Fibroblast of skin of right biceps (primary cell): ENCODE data around the gene ANKRD44.
A peak's percentile ranks its signal among the peaks of the same experiment; 100 is the strongest.
"Not testable (repeated sequence)": the region's sequence is repeated elsewhere in the genome, so short reads cannot be mapped to it uniquely, and the experiment has no call there.

Experiments
- DNase-seq: peaks from one replicate; pipeline ENCODE4 v3.0.0-alpha.2; 2013

Gene ANKRD44

DNA sequence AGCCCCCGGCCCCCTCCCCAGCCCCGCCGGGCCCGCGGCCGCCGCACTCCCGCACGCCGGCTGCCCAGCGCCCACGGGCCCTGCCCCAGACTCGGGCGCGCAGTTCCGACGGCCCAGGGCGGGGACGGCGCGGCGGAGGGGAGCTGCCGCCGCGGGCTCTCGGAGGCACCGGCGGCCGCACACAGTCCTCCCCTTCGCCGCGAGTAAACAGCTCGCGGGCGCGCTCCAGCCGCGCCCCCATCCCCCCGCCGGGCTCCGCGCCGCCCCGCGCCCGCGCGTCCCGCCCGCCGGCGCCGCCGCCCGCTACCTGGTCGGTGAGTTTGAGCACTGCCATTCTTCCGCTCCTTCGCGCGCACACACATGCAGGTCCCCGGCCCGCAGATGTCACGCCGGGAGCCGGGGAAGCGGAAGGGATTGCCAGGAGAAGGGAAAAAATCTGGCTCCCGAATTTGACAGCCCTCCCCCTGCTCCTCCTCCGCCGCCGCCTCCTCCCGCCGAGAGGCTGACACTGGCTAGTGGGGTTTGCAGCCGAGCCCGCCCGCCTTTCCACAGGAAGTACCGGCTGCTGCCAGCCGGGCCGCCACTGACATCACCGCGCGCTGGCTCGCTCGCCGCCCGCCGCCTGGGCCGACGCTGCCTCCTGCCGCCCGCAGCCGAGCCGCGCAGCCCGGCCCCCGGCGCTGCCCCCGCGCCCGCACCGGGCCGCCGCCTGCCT lies at the start of gene ANKRD44:
TSS of gene ANKRD44 (minus strand) at position 510 of the 715 bp plus-strand sequence. CDS start at position 334, 176 bp downstream.
- DNase-seq = peak; percentile 85

DNA sequence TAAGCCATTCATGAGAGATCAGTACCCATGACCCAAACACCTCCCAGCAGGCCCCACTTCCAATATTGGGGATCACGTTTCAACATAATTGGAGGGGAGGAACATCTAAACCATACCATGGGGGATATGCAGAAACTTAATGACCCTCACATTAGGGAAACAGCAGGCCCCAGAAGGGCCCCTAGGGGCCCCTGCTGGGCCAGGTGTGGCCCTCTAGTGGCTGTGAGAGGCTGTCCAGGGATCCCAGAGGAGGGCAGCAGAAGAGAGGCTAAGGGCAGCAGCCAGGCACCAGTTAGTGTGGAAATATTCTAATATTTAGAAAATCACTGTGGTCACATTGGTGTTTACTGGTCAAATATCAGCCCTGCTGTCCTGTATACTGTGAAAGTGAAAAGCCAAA lies 49.3 kb upstream of the ANKRD44 start:
- DNase-seq = no peak

DNA sequence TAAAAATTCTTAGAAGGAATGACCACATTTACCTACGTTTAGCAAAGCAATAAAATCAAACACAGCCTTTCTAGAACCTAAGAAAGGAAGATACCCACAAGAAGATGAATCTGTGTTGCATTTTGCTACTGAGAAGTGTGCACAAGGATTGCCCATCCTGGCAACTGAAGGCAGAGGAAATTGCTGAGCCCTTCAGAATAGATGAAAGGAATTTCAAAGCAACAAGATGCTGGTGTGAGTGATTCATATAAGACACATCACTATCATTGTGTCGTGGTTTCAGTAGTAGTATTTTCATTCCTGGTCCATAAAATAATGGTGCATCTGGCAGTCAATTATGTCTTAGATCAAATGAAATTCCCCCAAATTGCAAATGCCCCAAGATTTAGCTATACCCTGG lies 48.4 kb upstream of the ANKRD44 start:
- DNase-seq = peak; percentile 53

DNA sequence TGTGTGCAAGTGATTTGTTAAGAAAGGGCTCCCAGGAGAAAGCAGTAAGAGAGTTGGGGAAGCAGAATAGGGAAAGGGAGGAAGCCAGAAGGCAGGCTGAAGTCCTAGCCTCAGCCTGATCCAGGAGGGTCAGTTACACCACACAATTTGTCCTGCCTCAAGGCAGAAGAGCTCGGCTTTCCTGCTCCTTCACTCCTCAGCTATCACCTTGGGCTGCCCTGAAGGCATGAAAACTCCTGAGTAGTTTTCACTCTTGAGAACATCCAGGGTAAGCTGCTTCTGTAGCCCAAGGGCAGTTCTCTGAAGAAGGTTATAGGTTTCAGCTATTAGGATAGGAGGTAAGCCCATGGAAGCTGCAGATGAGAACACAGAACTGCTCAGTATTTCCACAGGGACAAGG lies 47.4 kb upstream of the ANKRD44 start:
- no peak for DNase-seq

DNA sequence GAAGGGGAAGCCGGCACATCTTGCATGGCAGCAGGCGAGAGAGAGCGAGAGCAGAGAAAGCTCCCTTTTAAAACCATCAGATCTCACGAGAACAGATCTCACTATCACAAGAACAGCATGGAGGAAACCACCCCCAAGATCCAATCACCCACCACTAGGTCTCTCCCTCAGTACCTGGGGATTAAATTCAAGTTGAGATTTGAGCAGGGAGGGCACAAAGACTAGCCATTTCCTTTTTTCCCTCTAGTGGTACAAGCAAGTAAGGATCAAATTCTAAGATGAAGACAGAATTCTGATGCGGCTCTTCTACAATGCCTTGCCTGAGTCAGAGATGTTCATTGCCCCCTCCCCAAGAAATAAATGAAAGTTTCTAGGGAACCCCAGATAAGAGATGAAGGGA lies 45.6 kb upstream of the ANKRD44 start:
- DNase-seq = no peak

DNA sequence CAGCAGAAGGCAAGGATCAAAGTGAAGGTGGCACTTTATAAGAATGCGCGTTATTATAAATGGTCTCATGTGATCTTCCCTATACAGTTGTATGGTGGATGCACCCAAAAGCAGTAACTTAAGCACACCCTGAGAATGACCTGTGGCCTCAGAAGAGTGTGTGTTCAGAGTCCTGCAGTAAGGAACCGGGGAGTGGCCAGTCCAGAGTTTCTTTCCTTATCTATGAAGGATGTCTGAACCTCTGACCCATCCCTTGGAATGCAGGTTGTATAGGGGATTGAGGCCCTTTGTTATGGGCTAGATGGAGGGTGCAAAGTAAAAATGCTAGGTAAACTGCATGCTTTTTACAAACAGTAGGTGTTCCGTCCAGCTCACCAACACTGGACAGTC lies 43.6 kb upstream of the ANKRD44 start:
- no peak for DNase-seq

DNA sequence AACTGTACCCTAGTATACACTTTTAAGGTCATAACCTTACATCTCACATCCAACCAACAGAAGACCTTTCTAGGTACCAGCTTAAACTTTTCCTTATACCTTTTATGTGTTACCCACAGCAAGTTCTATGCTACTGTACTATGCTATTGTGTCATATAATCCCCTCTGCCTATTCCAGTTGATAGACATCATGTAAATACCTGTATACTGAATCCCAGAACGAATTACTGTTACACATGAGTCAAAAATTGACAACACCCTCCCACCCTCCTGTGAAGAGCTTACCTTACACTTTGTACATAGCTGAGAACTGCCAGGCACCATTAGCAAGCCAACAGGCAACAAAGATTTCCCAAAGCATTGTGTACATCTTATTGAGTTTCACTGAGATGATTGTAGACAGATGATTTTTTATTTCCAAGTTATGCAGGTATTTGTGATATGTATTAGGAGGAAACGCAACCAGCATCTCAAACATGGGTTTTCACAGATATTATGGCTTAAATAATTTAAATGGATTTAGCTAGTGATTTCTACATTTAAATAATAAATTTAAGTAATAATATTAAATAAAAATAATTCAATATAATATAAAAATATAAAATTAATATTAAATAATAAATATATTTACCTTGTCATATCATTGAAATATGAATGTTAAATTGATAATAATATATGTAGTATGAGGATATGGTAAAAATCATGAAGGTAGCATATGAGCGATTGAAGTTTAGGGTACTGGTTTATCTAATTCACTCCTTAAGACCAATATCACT lies 43.0 kb upstream of the ANKRD44 start:
- no peak for DNase-seq

DNA sequence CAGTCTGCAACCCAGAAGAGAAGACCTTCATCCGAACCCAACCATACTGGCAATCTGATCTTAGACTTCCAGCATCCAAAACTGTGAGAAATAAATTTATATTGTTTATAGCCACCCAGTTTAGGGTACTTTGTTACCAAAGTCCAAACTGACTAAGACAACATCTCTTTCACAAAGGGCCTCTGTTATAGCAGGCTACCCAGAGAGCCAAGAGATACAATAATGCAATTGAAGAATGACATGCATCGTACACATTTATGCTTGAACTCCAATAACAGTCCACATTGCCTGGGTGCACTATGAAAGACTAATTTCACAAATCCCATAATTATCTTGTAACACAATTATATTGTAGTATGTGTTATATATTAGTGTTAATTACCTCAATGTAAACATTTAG lies 39.1 kb upstream of the ANKRD44 start:
- no peak for DNase-seq

DNA sequence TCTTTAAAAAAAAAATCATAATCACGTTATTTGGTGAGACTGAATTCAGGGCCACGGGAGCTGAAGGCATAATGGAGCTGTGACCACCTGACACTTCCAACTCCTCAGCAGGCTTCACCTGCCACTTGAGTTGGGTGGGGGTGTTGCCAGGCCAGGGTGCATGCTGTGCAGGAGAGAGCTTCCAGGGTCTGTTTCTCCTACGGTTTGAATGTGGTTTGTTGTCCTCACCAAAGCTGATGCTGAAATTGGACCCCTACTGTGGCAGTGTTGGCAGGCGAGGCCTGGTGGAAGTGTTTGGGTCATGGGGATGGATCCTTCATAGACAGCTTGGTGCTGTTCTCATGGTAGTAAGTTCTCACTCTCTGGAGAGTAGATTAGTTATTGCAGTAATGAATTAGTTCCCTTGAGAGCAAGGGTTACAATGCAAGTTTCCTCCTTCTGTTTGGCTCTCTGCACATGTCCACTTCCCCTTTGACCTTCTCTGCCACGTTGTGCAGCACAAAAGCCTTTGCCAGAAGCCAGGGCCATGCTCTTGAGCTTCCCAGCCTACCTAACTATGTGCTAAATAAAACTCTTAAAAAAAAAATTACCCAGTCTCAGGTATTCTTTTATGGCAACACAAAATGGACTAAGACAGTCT lies 38.3 kb upstream of the ANKRD44 start:
- DNase-seq = no peak

DNA sequence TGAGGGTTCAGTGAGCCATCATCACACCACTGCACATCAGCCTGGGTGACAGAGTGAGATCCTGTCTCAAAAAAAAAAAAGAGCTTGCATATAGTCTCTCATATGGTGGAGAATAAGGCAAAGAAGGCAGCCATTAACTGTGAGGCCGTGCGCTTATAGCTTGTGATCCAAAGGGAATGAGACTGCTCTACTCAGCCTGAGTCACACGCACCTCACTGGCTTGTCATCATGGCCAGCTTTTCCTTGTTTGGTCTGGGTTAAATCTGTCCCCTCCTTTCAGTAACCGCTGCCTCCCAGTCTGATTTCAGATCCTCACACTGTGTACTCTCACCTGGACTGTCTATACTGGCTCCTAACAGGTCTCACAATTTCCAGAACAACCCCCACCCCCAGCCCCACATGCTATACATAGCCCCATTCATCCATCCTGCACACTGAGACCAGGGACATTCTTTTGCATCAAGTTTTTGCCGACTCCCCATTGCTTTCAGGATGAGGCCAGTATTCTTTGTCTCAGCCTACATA lies 35.3 kb upstream of the ANKRD44 start:
- no peak for DNase-seq

DNA sequence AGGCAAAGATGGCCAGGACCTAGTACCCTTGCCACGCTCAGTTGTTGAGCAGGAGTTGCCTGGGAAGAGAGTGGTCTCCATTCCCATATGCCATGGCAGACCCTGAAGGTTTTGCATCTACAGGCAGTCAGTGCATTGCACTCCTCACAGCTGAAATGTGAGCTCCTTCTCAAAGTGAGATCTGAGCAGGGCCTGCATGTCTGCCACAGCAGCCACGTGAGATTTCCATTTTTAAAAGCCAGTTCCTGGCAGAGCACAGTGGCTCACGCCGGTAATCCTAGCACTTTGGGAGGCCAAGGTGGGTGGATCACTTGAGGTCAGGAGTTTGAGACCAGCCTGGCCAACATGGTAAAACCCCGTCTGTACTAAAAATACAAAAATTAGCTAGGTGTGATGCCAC lies 33.4 kb upstream of the ANKRD44 start:
- not testable (repeated sequence) for DNase-seq

DNA sequence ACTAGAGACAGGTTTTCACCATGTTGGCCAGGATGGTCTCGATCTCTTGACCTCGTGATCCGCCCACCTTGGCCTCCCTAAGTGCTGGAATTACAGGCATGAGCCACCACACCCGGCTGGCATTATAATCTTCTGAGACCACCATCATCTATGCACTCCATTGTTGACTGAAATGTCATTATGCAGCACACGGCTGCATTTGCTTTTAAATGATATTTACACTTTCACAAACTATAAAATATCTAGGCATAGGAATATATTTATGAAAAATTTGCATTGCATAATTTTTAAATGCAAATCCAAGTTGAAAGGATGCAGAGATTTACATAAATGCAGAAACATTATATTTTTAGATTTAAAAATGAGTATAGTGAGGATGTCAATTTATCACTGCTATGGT lies 30.0 kb upstream of the ANKRD44 start:
- no peak for DNase-seq

DNA sequence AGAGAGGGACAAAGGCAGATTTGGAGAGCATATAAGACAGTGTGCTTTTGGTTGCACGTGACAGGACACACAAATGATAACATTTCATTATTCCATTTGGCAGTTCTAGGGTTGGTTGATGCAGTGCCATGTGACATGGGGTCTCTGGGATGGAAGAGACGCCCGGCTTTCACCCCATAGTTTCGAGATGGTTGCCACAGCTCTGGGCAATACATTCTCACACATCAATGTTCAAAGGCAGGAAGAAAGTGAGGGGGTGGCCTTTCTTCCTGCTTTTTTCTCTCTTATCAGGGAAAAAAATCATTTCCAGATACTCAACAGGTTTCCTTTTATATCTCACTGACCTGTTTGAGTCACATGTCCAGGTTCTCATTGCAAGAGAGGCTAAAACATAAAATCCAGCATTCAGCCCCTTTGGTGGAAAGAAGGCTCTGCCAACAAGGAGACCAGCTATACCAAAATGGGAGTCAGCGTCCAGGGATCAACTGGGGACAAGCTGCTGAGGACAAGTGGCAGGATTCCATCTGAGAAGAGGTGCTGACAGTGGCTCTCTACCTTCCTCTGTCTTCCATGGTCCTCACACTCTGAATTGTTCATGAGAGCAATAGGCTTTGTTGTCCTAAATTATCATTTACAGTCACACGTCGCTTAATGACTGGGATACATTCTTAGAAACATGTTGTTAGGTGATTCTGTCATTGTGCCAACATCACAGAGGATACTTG lies 29.1 kb upstream of the ANKRD44 start:
- no peak for DNase-seq

DNA sequence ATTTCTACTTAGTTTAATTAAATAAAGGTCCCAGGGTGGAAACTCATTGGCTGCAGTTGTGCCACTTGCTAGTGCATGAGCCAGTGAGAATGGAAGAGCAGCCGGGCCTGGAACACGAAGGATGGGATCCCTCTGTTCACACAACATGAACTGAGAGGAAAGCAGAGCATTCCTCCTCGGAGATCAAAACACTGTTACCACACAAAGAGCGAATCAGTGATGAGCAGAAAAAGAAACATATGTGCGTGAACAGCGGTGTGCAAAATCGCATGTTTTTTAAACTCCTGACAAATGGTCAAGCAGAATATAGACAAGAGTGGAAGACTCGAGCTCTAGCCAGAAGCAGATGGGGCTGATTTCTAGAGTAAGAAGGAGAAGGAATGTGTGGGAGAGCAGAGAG lies 28.4 kb upstream of the ANKRD44 start:
- no peak for DNase-seq

DNA sequence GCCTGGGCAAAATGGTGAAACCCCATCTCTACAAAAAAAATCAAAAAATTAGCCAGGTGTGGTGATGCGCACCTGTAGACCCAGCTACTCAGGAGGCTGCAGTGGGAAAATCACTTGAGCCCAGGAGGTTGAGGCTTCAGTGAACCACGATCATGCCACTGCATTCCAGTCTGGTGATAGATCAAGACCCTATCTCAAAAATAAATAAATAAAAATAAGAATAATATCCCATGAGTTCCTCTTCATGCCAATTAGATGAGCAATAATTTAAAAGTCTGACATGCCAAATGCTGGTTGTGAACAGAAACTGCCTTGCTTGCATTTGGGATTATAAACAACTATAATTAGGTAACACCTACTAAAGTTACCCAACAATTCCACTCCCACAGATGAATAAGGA lies 22.1 kb upstream of the ANKRD44 start:
- no peak for DNase-seq

DNA sequence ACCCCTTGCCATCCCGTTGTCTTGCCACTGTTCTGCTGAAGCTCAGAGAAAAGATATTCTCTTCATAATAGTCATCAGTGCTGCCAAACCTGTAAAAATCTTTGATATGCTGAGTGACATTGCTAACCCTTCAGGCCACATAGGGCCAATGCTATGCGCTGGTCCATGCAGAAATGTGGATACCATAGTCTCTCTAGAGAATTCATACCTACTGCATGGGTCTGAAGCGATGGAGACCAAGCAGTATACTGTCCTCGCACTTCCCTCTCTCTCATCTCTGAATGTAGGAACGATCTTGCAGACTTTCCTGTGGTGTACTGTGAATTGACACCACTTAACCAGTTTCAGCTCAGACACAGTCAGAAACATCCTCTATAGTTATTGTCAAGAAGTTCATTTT lies 17.9 kb upstream of the ANKRD44 start:
- no peak for DNase-seq

DNA sequence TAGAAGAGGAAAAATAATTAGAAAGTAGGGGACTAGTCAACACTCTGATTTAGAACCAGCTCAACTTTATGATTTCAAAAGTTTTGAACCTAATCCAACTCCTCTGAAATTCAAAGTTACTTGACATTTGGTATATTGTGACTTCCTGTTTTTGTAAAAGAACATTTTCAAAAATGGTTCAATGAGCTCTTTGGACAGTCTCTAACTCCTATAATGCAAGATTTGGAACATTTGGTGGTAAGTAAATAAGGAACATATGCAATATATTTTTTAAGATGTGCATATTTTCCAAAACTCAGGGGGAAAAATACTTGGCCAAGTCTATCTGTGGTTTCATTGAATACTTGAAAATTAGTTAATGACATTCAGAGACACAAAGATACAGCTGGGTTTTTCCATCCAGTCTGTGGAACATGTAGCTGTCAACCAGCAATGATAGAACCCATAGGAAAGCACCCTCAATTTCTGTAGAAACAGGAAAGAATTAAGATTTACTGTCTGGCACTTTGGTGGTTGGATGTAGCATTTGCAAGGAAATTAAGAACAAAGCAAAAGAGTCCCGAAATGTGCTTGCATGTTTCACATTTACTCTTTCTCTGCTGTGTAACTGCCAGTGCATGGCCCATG lies 17.0 kb upstream of the ANKRD44 start:
- no peak for DNase-seq

DNA sequence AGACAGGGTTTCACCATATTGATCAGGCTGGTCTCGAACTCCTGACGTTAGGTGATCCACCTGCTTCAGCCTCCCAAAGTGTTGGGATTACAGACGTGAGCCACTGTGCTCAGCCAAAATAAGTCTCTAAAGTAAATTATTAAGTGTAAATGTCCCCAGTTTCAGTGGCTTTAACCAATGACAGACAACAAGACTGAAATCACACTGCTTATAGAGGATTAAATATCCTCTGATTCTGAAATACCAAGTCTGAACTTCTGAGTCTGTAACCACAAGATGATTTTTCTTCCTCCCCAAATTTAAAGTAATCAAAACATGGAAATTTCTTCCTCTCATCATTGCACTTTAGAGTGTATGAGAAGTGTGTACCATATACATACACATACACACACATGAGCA lies 16.5 kb upstream of the ANKRD44 start:
- DNase-seq = no peak

DNA sequence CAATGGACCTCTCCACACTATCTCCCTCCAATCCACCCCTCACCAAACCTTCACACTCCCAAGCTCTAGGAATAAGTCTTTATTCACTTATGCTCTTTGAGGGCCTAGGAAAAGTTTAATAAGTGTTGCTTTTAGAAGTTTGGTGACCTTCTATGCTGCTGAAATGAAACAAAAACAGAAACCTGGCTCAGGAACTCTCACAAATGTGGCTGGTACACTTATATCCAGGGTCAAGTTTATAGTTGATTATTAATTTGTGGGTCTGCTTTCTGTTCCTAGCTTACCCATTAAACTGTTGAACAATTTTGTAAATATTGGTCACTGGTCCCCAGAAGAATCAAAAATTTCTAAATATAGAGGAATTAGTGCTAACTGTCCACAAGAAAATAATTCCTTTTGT lies 14.2 kb upstream of the ANKRD44 start:
- no peak for DNase-seq

DNA sequence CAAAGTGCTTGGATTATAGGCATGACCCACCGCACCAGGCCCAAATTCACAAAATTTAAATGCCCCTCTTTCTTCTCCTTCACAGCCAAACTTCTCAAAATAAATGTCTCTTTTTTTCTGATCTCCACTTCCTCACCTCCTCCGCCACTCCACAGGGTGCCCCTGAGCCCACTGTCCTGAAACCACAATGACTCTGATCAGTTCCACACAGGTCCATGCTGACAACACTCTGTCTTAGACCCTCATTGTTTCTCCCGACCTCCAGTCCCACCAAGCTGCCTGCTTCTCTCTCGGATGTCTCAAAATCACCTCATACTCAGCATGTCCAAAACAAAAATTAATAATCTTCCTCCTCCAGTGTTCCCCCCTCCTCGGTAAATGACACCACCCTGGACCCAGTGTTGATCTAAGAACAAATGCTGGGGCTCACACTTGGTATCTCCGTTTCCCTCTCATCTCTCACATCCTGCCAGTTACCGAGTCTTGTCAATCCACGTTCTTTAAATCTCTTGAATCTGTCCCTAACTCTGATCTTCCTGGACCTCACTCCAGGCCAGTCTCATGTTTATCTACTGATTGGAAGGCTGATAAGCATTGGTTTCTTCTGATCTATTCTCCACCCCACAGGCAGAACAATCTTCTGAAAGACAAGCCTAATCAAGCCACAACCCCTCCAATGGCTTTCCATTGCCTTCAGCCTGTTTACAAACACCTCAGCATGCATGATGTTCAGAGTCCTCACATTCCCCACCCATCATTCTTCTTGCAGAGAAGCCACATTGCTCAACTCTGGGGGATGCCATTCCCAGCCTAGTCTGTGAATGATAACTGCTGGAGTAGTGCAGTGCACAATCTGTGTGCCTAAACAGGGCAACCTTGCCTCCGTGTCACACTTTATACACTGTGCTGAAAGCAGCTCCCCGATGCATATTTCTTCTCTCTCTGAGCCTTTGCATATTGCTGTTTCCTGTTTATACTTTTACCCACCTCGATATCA lies 12.4 kb upstream of the ANKRD44 start:
- DNase-seq = no peak

DNA sequence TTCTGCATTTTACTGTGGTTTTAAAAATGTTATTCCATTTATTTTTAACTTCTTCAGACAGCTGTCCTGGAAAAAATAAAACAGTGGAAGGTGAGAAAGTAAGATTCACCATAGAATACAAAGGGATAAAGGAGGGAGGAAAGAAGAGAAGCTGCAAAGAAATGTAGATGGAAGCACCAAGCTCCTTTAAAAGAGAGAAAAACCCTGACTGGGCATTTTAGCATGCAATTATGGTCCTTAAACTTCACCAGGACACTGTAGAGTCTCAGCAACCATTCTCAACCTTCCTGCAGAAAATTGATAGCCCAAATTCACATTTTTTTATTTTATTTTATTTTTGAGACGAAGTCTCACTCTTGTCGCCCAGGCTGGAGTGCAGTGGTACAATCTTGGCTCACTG lies 11.6 kb upstream of the ANKRD44 start:
- no peak for DNase-seq
